ENCODE measurements around the gene FGF7.
"Not testable (repeated sequence)": the region's sequence is repeated elsewhere in the genome, so short reads cannot be mapped to it uniquely, and the experiment has no call there.

GRCh38 chr15:49512739-49513138 is 89.7 kb downstream of the FGF7 start:
- not testable (repeated sequence) for TF ChIP-seq POLR2A, POLR2AphosphoS5 (IDR thresholded peaks at IDR 0.05; ENCODE audit: low read depth, low read length)

Measured in GM12891 (cell line).